CD4-positive, alpha-beta memory T cell (primary cell): ENCODE results near the gene LRRK2. TPM values are rescaled to one million over a fixed set of nuclear protein-coding genes. Genes with fewer than 3 reads are reported as not detected.
"Not testable (repeated sequence)": the region's sequence is repeated elsewhere in the genome, so short reads cannot be mapped to it uniquely, and the experiment has no call there.

Experiments used
- CTCF ChIA-PET: fragments of 350-600 bp; sonication (Branson Sonifier 250); formaldehyde crosslinking; loops from one replicate; lab custom pipeline; 2021; ENCODE audit warnings: inconsistent platforms; ENCODE audit not compliant: partially characterized antibody; lab: Charles Lee
- POLR2A ChIA-PET: fragments of 350-600 bp; sonication (Branson Sonifier 250); formaldehyde crosslinking; loops from one replicate; lab custom pipeline; 2021; ENCODE audit not compliant: partially characterized antibody; lab: Charles Lee
- DNase-seq, 5 donors: peaks; one replicate each; pipeline versions ENCODE4 v3.0.0 to v3.0.0-alpha.2; 2020 to 2022; ENCODE audit warnings: mixed read lengths in 1 of 5
- H3K27ac ChIP-seq: one replicate; pipeline ENCODE4 v1.7.0; 2013; ENCODE audit warnings: low read depth, low read length
- H3K27me3 ChIP-seq: 2 replicates; pipeline ENCODE4 v1.7.0; 2013; ENCODE audit warnings: mild to moderate bottlenecking, low read length, moderate library complexity; ENCODE audit not compliant: insufficient read depth
- H3K36me3 ChIP-seq: 2 replicates; pipeline ENCODE4 v1.7.0; 2013; ENCODE audit warnings: mild to moderate bottlenecking, low read length, moderate library complexity; ENCODE audit not compliant: insufficient read depth
- H3K4me1 ChIP-seq: 2 replicates; pipeline ENCODE4 v1.7.0; 2013; ENCODE audit warnings: mild to moderate bottlenecking, low read length, moderate library complexity; ENCODE audit not compliant: insufficient read depth
- H3K4me3 ChIP-seq, 2 donors: one replicate each; pipeline ENCODE4 v1.7.0; 2013; ENCODE audit warnings: low read length in 2 of 2, mild to moderate bottlenecking in 1 of 2
- H3K9me3 ChIP-seq, 2 donors: one replicate each; pipeline ENCODE4 v1.7.0; 2013; ENCODE audit warnings: low read length in 2 of 2, control low read depth in 1 of 2; ENCODE audit not compliant: control insufficient read depth in 1 of 2
- H3K27ac Mint-ChIP-seq, 7 donors: one replicate each; pipeline ENCODE4 v1.8.0; 2020 to 2021; ENCODE audit warnings: mixed read lengths in 7 of 7, mild to moderate bottlenecking in 6 of 7, inconsistent platforms in 3 of 7, moderate library complexity in 3 of 7
- H3K27me3 Mint-ChIP-seq, 2 donors: one replicate each; pipeline ENCODE4 v1.8.0; 2020 to 2021; ENCODE audit warnings: mixed read lengths in 2 of 2
- H3K36me3 Mint-ChIP-seq, 2 donors: one replicate each; pipeline ENCODE4 v1.8.0; 2020 to 2021; ENCODE audit warnings: mixed read lengths in 2 of 2, inconsistent platforms in 1 of 2, mild to moderate bottlenecking in 1 of 2
- H3K4me1 Mint-ChIP-seq, 4 donors: one replicate each; pipeline ENCODE4 v1.8.0; 2020 to 2021; ENCODE audit warnings: mixed read lengths in 4 of 4, mild to moderate bottlenecking in 1 of 4
- H3K4me3 Mint-ChIP-seq, 8 donors: one replicate each; pipeline ENCODE4 v1.8.0; 2020 to 2021; ENCODE audit warnings: mixed read lengths in 8 of 8, mild to moderate bottlenecking in 7 of 8, moderate library complexity in 6 of 8, inconsistent platforms in 3 of 8
- H3K9me3 Mint-ChIP-seq, 8 donors: one replicate each; pipeline ENCODE4 v1.8.0; 2020 to 2021; ENCODE audit warnings: mixed read lengths in 8 of 8, mild to moderate bottlenecking in 5 of 8, inconsistent platforms in 3 of 8, moderate library complexity in 1 of 8
- intact Hi-C: fragments of 100-400 bp; cut with micrococcal nuclease; formaldehyde crosslinking; loops from one replicate; pipeline ENCODE4 v1.15.1; 2023
- polyA plus RNA-seq, 2 donors: library from polyadenylated mRNA; unstranded; fragments of 300-500 nt; fragmentation: Illumina TruSeq; gene quantifications; one replicate each; pipeline ENCODE4 v1.2.3, GENCODE V29; 2021
- total RNA-seq, 2 experiments: library from RNA; stranded (reverse); gene quantifications; one replicate each; pipeline ENCODE4 v1.2.3, GENCODE V29; 2021

Gene LRRK2
- total and polyA plus RNA-seq, 4 experiments from 2014 or later: 0.10 to 0.76 (median 0.39) TPM; not detected in 1

GRCh38 chr12:40248585-40249297 is 23.9 kb downstream of the LRRK2 start:
- Histone ChIP-seq H3K36me3 (no peaks in the 10 kb centered on the region), H3K4me1 (no peaks in the 10 kb centered on the region), H3K4me3 (no peak overlapping the region), H3K9me3 (no peaks in the 10 kb centered on the region), H3K27ac (no peak overlapping the region), H3K27me3 (no peaks in the 10 kb centered on the region)
- H3K36me3 Mint-ChIP-seq: no peaks in the 10 kb centered on the region
- peaks cover 0 to 3% (median 0%) of the 10 kb centered on the region in 8 donors for H3K9me3 Mint-ChIP-seq
- H3K27ac Mint-ChIP-seq: no peak overlapping the region
- DNase-seq: no peak
- H3K27me3 Mint-ChIP-seq: peaks cover 0 to 5% of the 10 kb centered on the region in 2 donors
- no peaks in the 10 kb centered on the region for H3K4me1 Mint-ChIP-seq
- no peak overlapping the region for H3K4me3 Mint-ChIP-seq
- ChIA-PET POLR2A (no interaction called here), CTCF (no interaction called here)
- intact Hi-C loops: no loop called here

GRCh38 chr12:40250652-40251051 is 25.9 kb downstream of the LRRK2 start:
- H3K27ac ChIP-seq, H3K27me3 ChIP-seq, DNase-seq, H3K36me3 ChIP-seq, intact Hi-C loops, CTCF ChIA-PET, H3K4me3 ChIP-seq, POLR2A ChIA-PET, H3K4me1 Mint-ChIP-seq, H3K4me3 Mint-ChIP-seq, H3K36me3 Mint-ChIP-seq, H3K27ac Mint-ChIP-seq, H3K4me1 ChIP-seq, H3K27me3 Mint-ChIP-seq, H3K9me3 Mint-ChIP-seq, H3K9me3 ChIP-seq: not testable (repeated sequence)

- H3K9me3 ChIP-seq: no peaks in the 10 kb centered on the region
- no peaks in the 10 kb centered on the region for H3K4me1 ChIP-seq
- POLR2A ChIA-PET: no interaction called here
- H3K36me3 ChIP-seq: no peaks in the 10 kb centered on the region
- Mint-ChIP-seq H3K4me3 (no peak overlapping the region), H3K27me3 (peaks cover 0 to 1% of the 10 kb centered on the region in 2 donors), H3K9me3 (peaks cover 0 to 3% (median 0%) of the 10 kb centered on the region in 8 donors), H3K36me3 (no peaks in the 10 kb centered on the region), H3K4me1 (no peaks in the 10 kb centered on the region), H3K27ac (no peak overlapping the region)
- no peaks in the 10 kb centered on the region for H3K27me3 ChIP-seq
- H3K27ac ChIP-seq: no peak overlapping the region
- intact Hi-C loops: no loop called here
- no peak overlapping the region for H3K4me3 ChIP-seq
- DNase-seq: no peak
- CTCF ChIA-PET: no interaction called here
These were observed 29.1 kb downstream of the LRRK2 start for GRCh38 chr12:40253936-40254335.

- ChIA-PET POLR2A (no interaction called here), CTCF (no interaction called here)
- Mint-ChIP-seq H3K36me3 (no peaks in the 10 kb centered on the region), H3K4me3 (no peak overlapping the region), H3K27ac (no peak overlapping the region), H3K4me1 (no peaks in the 10 kb centered on the region), H3K27me3 (peaks cover 0 to 1% of the 10 kb centered on the region in 2 donors), H3K9me3 (peaks cover 0 to 3% (median 0%) of the 10 kb centered on the region in 8 donors)
- H3K27ac ChIP-seq: no peak overlapping the region
- H3K9me3 ChIP-seq: no peaks in the 10 kb centered on the region
- no peak for DNase-seq
- no peaks in the 10 kb centered on the region for H3K36me3 ChIP-seq
- intact Hi-C loops: no loop called here
- no peaks in the 10 kb centered on the region for H3K4me1 ChIP-seq
- H3K27me3 ChIP-seq: no peaks in the 10 kb centered on the region
- H3K4me3 ChIP-seq: no peak overlapping the region
These were observed 29.8 kb downstream of the LRRK2 start for GRCh38 chr12:40254455-40255085.

- no peak for DNase-seq
- intact Hi-C loops: no loop called here
- Histone ChIP-seq H3K27me3 (no peaks in the 10 kb centered on the region), H3K27ac (no peak overlapping the region), H3K9me3 (no peaks in the 10 kb centered on the region), H3K36me3 (no peaks in the 10 kb centered on the region), H3K4me1 (no peaks in the 10 kb centered on the region), H3K4me3 (no peak overlapping the region)
- no peak overlapping the region for H3K4me3 Mint-ChIP-seq
- ChIA-PET CTCF (interaction anchor here (1.1 kb wide), 1 partner anchor 11 kb away, joined by 4 read pairs; no protein-coding TSS in a partner anchor), POLR2A (no interaction called here)
- H3K4me1 Mint-ChIP-seq: no peaks in the 10 kb centered on the region
- H3K27ac Mint-ChIP-seq: no peak overlapping the region
- no peaks in the 10 kb centered on the region for H3K36me3 Mint-ChIP-seq
- peaks cover 0 to 3% of the 10 kb centered on the region in 2 donors for H3K27me3 Mint-ChIP-seq
- H3K9me3 Mint-ChIP-seq: no peaks in the 10 kb centered on the region
These were observed 33.6 kb downstream of the LRRK2 start for GRCh38 chr12:40258371-40258770.

- peaks cover 0 to 2% (median 0%) of the 10 kb centered on the region in 8 donors for H3K9me3 Mint-ChIP-seq
- Histone ChIP-seq H3K36me3 (no peaks in the 10 kb centered on the region), H3K27ac (no peak overlapping the region), H3K9me3 (no peaks in the 10 kb centered on the region), H3K4me1 (no peaks in the 10 kb centered on the region), H3K27me3 (no peaks in the 10 kb centered on the region), H3K4me3 (no peak overlapping the region)
- ChIA-PET CTCF (no interaction called here), POLR2A (no interaction called here)
- no peak for DNase-seq
- H3K27me3 Mint-ChIP-seq: peaks cover 0 to 3% of the 10 kb centered on the region in 2 donors
- no peaks in the 10 kb centered on the region for H3K4me1 Mint-ChIP-seq
- H3K4me3 Mint-ChIP-seq: no peak overlapping the region
- H3K36me3 Mint-ChIP-seq: no peaks in the 10 kb centered on the region
- H3K27ac Mint-ChIP-seq: no peak overlapping the region
- intact Hi-C loops: no loop called here
These were observed 37.1 kb downstream of the LRRK2 start for GRCh38 chr12:40261937-40262336.

GRCh38 chr12:40262657-40263056 is 37.9 kb downstream of the LRRK2 start:
- no peak overlapping the region for H3K27ac ChIP-seq
- ChIA-PET POLR2A (no interaction called here), CTCF (no interaction called here)
- Mint-ChIP-seq H3K27me3 (peaks cover 0 to 3% of the 10 kb centered on the region in 2 donors), H3K36me3 (no peaks in the 10 kb centered on the region), H3K9me3 (peaks cover 0 to 2% (median 0%) of the 10 kb centered on the region in 8 donors), H3K27ac (no peak overlapping the region), H3K4me1 (no peaks in the 10 kb centered on the region), H3K4me3 (no peak overlapping the region)
- DNase-seq: no peak
- H3K4me3 ChIP-seq: no peak overlapping the region
- no peaks in the 10 kb centered on the region for H3K4me1 ChIP-seq
- H3K27me3 ChIP-seq: no peaks in the 10 kb centered on the region
- no peaks in the 10 kb centered on the region for H3K36me3 ChIP-seq
- intact Hi-C loops: no loop called here
- H3K9me3 ChIP-seq: no peaks in the 10 kb centered on the region
